Sigmoid colon (tissue), 4 donors: ENCODE results near the gene HIF3A.

Experiments used
- CTCF ChIP-seq, 4 experiments: fragments of 450-650 bp in 3 of 4; fragments of 200-600 bp in 1 of 4; IDR thresholded peaks; one replicate each; pipeline ENCODE4 v1.5.1; 2016 to 2019; ENCODE audit warnings: antibody characterized with exemption in 4 of 4, mild to moderate bottlenecking in 3 of 4, moderate library complexity in 2 of 4
- POLR2A ChIP-seq, 2 donors: fragments of 450-650 bp; IDR thresholded peaks; one replicate each; pipeline ENCODE4 v1.6.1; 2016; ENCODE audit warnings: antibody characterized with exemption in 2 of 2, mild to moderate bottlenecking in 2 of 2, moderate library complexity in 2 of 2
- POLR2AphosphoS5 ChIP-seq, 4 donors: sonication (generic); formaldehyde crosslinking; IDR thresholded peaks; one replicate each; pipeline ENCODE4 v1.6.1; 2017; ENCODE audit warnings: antibody characterized with exemption in 4 of 4

- TF ChIP-seq CTCF (IDR thresholded peaks at IDR 0.05): no peak
- TF ChIP-seq POLR2A (IDR thresholded peaks at IDR 0.05): no peak
- TF ChIP-seq POLR2AphosphoS5 (IDR thresholded peaks at IDR 0.05): no peak
These were observed 6.9 kb upstream of the HIF3A start for GRCh38 chr19:46289724-46290619.
